ENCODE measurements around the gene SMAD4.

Gene SMAD4

GRCh38 chr18:51122266-51123045 is 92.4 kb downstream of the SMAD4 start:
- no peak for TF ChIP-seq CTCF (IDR thresholded peaks at IDR 0.05; ENCODE audit: low read depth, low read length, missing control alignments)
- no peak overlapping the region for H3K4me3 ChIP-seq (replicated peaks; ENCODE audit: low read depth, low read length)
- no peak for DNase-seq (ENCODE audit: extremely low read depth, low read depth)

- DNase-seq (ENCODE audit: extremely low read depth, low read depth), result no peak
- no peak for TF ChIP-seq CTCF (IDR thresholded peaks at IDR 0.05; ENCODE audit: low read depth, low read length, missing control alignments)
- no peak overlapping the region for H3K4me3 ChIP-seq (replicated peaks; ENCODE audit: low read depth, low read length)
These were observed 93.0 kb downstream of the SMAD4 start for GRCh38 chr18:51123046-51123395.

GRCh38 chr18:51123481-51123880 is 93.5 kb downstream of the SMAD4 start:
- no peak for DNase-seq (ENCODE audit: extremely low read depth, low read depth)
- H3K4me3 ChIP-seq (replicated peaks; ENCODE audit: low read depth, low read length), result no peak overlapping the region
- no peak for TF ChIP-seq CTCF (IDR thresholded peaks at IDR 0.05; ENCODE audit: low read depth, low read length, missing control alignments)

GRCh38 chr18:51123936-51124486 is 94.0 kb downstream of the SMAD4 start:
- no peak for TF ChIP-seq CTCF (IDR thresholded peaks at IDR 0.05; ENCODE audit: low read depth, low read length, missing control alignments)
- DNase-seq (ENCODE audit: extremely low read depth, low read depth), result no peak
- no peak overlapping the region for H3K4me3 ChIP-seq (replicated peaks; ENCODE audit: low read depth, low read length)

GRCh38 chr18:51125976-51126375 is 96.0 kb downstream of the SMAD4 start:
- no peak for TF ChIP-seq CTCF (IDR thresholded peaks at IDR 0.05; ENCODE audit: low read depth, low read length, missing control alignments)
- no peak for DNase-seq (ENCODE audit: extremely low read depth, low read depth)
- H3K4me3 ChIP-seq (replicated peaks; ENCODE audit: low read depth, low read length), result no peak overlapping the region

GRCh38 chr18:51127664-51128063 is 97.7 kb downstream of the SMAD4 start:
- no peak overlapping the region for H3K4me3 ChIP-seq (replicated peaks; ENCODE audit: low read depth, low read length)
- DNase-seq (ENCODE audit: extremely low read depth, low read depth), result no peak
- no peak for TF ChIP-seq CTCF (IDR thresholded peaks at IDR 0.05; ENCODE audit: low read depth, low read length, missing control alignments)
